Measurements from ENCODE around the gene DOC2B.
"Not testable (repeated sequence)": the region's sequence is repeated elsewhere in the genome, so short reads cannot be mapped to it uniquely, and the experiment has no call there.

DOC2B gene

DNA sequence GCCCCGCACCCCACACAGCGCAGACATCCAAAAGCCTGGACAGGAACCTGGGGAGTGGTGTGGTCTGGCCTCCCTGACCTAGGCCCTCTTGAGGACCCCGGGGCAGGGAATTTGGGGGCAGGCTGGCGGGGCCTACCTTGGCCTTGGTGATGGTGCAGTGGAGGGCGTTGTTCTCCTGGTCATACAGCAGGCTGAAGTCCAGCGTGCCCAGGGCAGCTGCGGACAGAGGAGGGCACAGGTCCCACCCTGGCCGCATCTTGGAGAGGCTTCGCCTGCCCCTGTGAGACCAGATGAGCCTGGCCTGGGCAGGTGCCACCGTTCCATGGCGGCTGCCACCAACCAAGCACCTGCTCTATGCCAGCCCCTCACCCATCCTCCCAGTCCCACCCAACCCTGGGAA is 9.0 kb downstream of the DOC2B start:
- Histone ChIP-seq H3K4me1 (no peaks in the 10 kb centered on the region), H3K9me3 (no peaks in the 10 kb centered on the region), H3K27ac (no peak overlapping the region), H3K27me3 (peaks cover 0 to 37% of the 10 kb centered on the region in 2 donors), H3K4me3 (no peak overlapping the region), H3K36me3 (no peaks in the 10 kb centered on the region)
- no peak for DNase-seq
- intact Hi-C loops (cut with DNase I; ENCODE audit: low total_unique reads) = no loop called here
- TF ChIP-seq, protein P1, sequence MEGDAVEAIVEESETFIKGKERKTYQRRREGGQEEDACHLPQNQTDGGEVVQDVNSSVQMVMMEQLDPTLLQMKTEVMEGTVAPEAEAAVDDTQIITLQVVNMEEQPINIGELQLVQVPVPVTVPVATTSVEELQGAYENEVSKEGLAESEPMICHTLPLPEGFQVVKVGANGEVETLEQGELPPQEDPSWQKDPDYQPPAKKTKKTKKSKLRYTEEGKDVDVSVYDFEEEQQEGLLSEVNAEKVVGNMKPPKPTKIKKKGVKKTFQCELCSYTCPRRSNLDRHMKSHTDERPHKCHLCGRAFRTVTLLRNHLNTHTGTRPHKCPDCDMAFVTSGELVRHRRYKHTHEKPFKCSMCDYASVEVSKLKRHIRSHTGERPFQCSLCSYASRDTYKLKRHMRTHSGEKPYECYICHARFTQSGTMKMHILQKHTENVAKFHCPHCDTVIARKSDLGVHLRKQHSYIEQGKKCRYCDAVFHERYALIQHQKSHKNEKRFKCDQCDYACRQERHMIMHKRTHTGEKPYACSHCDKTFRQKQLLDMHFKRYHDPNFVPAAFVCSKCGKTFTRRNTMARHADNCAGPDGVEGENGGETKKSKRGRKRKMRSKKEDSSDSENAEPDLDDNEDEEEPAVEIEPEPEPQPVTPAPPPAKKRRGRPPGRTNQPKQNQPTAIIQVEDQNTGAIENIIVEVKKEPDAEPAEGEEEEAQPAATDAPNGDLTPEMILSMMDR (IDR thresholded peaks at IDR 0.05) = no peak

DNA sequence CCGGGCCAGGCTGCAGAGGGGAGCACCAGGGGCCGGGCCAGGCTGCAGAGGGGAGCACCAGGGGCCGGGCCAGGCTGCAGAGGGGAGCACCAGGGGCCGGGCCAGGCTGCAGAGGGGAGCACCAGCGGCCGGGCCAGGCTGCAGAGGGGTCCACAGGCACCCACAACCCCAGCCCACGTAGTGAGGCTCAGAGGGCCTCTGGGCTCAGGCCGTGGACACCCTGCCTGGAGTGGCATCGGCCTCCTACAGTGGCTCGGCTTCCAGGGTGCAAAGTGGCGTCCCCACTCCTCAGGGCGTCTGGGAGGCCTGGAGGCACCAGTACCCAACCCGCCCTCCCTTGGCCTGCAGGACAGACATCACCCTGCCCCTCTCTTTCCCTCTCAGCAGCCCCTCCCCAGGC is 9.6 kb downstream of the DOC2B start:
- Histone ChIP-seq H3K4me3 (no peak overlapping the region), H3K27ac (no peak overlapping the region), H3K27me3 (peaks cover 0 to 34% of the 10 kb centered on the region in 2 donors), H3K4me1 (no peaks in the 10 kb centered on the region), H3K9me3 (no peaks in the 10 kb centered on the region), H3K36me3 (no peaks in the 10 kb centered on the region)
- TF ChIP-seq, protein P1 (IDR thresholded peaks at IDR 0.05) = no peak
- no peak for DNase-seq
- intact Hi-C loops (cut with DNase I; ENCODE audit: low total_unique reads) = no loop called here

DNA sequence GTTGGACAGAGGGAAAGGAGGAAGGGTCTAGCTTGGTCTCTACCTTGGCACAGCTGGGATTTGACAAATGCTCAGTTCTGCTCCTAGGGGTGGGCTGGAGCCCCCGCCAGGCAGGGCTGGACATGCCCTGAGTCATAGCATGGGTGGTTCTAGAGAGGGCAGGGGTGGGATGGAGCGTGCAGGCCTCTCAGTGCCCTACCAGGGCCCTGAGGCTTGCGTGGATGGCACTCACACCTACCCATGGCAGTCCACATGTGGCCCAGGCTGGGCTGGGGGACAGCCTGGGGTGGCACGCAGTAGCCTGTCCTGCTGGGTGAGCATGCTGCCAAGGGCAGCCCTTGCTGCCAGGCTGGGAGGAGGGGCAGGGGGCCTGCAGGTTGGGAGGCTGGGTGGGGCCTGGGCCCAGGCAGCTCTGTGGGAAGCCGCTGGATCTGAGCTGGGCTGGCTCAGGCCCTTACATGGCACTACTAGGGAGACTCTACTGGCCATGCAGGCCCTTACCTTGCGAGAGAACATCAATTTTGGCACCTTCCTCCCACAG is 11.2 kb downstream of the DOC2B start:
- Histone ChIP-seq H3K9me3 (no peaks in the 10 kb centered on the region), H3K27ac (no peak overlapping the region), H3K27me3 (peaks cover 0 to 22% of the 10 kb centered on the region in 2 donors), H3K36me3 (no peaks in the 10 kb centered on the region), H3K4me3 (no peak overlapping the region), H3K4me1 (no peaks in the 10 kb centered on the region)
- no peak for DNase-seq
- intact Hi-C loops (cut with DNase I; ENCODE audit: low total_unique reads) = no loop called here
- TF ChIP-seq, protein P1 (IDR thresholded peaks at IDR 0.05) = no peak

DNA sequence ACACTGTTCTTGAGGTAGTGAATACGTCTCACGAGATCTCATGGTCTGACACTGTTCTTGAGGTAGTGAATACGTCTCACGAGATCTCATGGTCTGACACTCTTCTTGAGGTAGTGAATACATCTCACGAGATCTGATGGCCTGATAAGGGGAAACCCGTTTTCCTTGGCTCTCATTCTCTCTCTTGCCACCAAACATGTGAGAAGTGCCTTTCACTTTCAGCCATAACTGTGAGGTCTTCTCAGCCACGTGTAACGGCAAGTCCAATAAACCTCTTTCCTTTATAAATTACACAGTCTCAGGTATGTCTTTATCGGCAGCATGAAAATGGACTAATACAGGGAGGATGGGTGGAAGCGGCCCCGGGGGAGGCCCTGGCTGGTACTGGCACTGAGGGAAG is 12.8 kb downstream of the DOC2B start:
- H3K4me1 ChIP-seq; DNase-seq; H3K9me3 ChIP-seq; intact Hi-C loops (cut with DNase I; ENCODE audit: low total_unique reads); H3K27ac ChIP-seq; H3K36me3 ChIP-seq; H3K4me3 ChIP-seq: not testable (repeated sequence)
- H3K27me3 ChIP-seq = peaks cover 0 to 24% of the 10 kb centered on the region in 2 donors

DNA sequence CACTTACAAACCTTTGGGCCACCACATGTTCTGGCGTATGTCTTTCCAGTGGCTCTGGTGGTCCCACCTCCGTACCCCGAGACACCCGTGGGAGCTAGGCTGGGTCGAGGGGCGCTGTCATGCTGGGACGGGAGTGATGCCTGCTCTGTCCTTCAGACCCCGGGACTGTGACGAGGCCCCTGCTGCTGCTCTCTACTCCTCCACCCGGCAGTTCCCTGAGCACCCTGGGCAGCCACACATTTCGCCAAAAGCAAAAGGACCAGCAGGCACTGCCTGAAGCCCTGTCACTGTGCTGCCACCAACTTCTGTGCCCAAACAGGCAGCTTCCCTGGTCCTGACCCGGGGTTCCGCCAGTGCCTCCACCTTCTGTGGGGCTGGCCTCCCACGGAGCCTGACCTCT is 15.5 kb downstream of the DOC2B start:
- no peaks in the 10 kb centered on the region for H3K9me3 ChIP-seq
- no peak for DNase-seq
- no peak overlapping the region for H3K27ac ChIP-seq
- no peaks in the 10 kb centered on the region for H3K36me3 ChIP-seq
- intact Hi-C loops (cut with DNase I; ENCODE audit: low total_unique reads) = no loop called here
- no peaks in the 10 kb centered on the region for H3K4me1 ChIP-seq
- TF ChIP-seq, protein P1 (IDR thresholded peaks at IDR 0.05) = no peak
- H3K27me3 ChIP-seq = peaks cover 0 to 19% of the 10 kb centered on the region in 2 donors
- no peak overlapping the region for H3K4me3 ChIP-seq

DNA sequence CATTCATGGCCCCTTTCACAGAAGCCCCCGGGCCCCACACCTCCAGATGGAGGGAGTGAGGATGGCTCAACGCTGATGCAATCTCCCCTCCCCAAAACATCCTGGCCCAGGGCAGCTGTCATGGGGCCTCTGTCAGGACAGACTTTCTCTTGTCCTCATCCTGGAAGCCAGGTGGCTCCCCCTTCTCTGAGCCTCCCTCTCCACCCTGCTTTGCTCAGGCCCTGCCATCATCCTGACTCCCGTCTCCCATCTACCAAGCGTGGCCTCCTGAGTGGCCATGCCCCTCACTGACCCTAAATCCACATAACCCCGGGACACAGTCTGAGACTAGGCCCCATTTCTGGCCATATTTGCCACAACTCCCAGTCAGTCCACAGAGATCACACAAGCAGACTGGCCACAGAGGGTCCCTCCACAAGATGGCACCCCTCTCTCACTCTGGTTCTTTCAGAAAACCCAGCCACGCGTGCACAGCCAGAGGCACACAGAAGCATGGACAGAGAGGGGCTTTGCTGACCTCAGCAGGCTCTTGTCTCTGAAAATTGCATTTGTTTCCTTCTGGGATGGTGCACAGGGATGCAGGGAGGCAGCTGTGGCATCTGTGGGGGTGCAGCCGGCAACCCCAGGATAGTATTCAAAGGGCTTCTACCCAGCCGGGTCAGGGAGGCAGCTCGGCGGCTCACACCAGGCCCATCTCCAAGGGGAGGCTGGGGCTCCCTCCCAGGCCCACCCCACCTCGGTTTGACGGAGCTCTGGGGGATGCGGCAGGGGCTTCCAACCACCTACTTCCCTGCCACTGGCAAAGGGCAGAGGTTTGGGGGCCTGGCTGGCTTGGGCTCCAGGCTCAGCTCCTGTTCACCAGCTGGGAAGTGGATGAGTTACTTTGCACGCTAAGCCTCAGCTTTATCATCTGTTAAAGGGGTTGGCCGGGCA is 16.9 kb downstream of the DOC2B start:
- TF ChIP-seq, protein P1 (IDR thresholded peaks at IDR 0.05) = peak in 1 of 2 experiments; percentile 28
- peak in 1 of 2 donors; percentile 38 for DNase-seq
- intact Hi-C loops (cut with DNase I; ENCODE audit: low total_unique reads) = no loop called here

More for the DNA sequence above, 16.9 kb downstream of the DOC2B start:
- H3K36me3 ChIP-seq = no peaks in the 10 kb centered on the region
- peaks cover 0 to 11% of the 10 kb centered on the region in 2 donors for H3K27me3 ChIP-seq
- no peak overlapping the region for H3K27ac ChIP-seq
- no peak overlapping the region for H3K4me3 ChIP-seq
- H3K9me3 ChIP-seq = no peaks in the 10 kb centered on the region
- H3K4me1 ChIP-seq = no peaks in the 10 kb centered on the region
